SK-N-SH (cell line): ENCODE data around the gene GORASP1.
A peak's percentile ranks its signal among the peaks of the same experiment; 100 is the strongest.

ENCODE experiments used
- CHD2 ChIP-seq: fragments of 150-350 bp; IDR thresholded peaks from 2 replicates; pipeline ENCODE4 v1.6.1; 2018; ENCODE audit warnings: low read length; ENCODE audit not compliant: partially characterized antibody
- CTCF ChIP-seq: fragments of 200-600 bp; sonication (generic); IDR thresholded peaks from 2 replicates; pipeline ENCODE4 v1.6.1; 2017; ENCODE audit warnings: antibody characterized with exemption, mild to moderate bottlenecking, moderate library complexity
- EP300 ChIP-seq, 2 experiments: IDR thresholded peaks; 2 replicates each; pipeline versions ENCODE4 v1.4.0 to v1.6.1; 2012; ENCODE audit warnings: borderline replicate concordance in 1 of 2, low read depth in 1 of 2, low read length in 1 of 2
- EZH2phosphoT487 ChIP-seq: fragments of 200-600 bp; sonication (generic); IDR thresholded peaks from 2 replicates; pipeline ENCODE4 v1.6.1; 2017; ENCODE audit warnings: low read depth, mixed run types, mild to moderate bottlenecking, antibody characterized with exemption, moderate library complexity, borderline replicate concordance
- GATA2 ChIP-seq: sonication (generic); formaldehyde crosslinking; IDR thresholded peaks from 2 replicates; pipeline ENCODE4 v1.5.0; 2020; ENCODE audit warnings: mild to moderate bottlenecking, missing genetic modification reagents
- MXI1 ChIP-seq: IDR thresholded peaks from 2 replicates; pipeline ENCODE4 v1.6.1; 2012; ENCODE audit warnings: mild to moderate bottlenecking, low read depth, low read length, improper control_type of control experiment
- NFIC ChIP-seq: IDR thresholded peaks from 2 replicates; pipeline ENCODE4 v1.4.0; 2012; ENCODE audit warnings: borderline replicate concordance
- POLR2AphosphoS5 ChIP-seq: IDR thresholded peaks from 2 replicates; pipeline ENCODE4 v1.6.1; 2012; ENCODE audit warnings: low read depth, low read length
- RAD21 ChIP-seq: IDR thresholded peaks from 2 replicates; pipeline ENCODE4 v1.6.1; 2012; ENCODE audit warnings: mild to moderate bottlenecking, low read length
- REST ChIP-seq: IDR thresholded peaks from 2 replicates; pipeline ENCODE4 v1.6.1; 2012; ENCODE audit warnings: mild to moderate bottlenecking, low read depth, low read length, moderate library complexity
- SMC3 ChIP-seq: IDR thresholded peaks from 2 replicates; pipeline ENCODE4 v1.6.1; 2012; ENCODE audit warnings: low read depth, low read length, improper control_type of control experiment

GRCh38 chr3:39150148-39150802, 42.8 kb upstream of the GORASP1 start:
- TF ChIP-seq CTCF (peak; percentile 23; the same call in 1 of the 2 replicates), MXI1 (no peak), CHD2 (no peak), POLR2AphosphoS5 (no peak), REST (no peak), RAD21 (no peak), EP300 (IDR thresholded peaks at IDR 0.05; ENCODE audit: borderline replicate concordance in 1 of 2, low read depth in 1 of 2, low read length in 1 of 2) (no peak), SMC3 (no peak), NFIC (no peak), EZH2phosphoT487 (no peak), GATA2 (CRISPR knock-in tag) (no peak)
